ENCODE results near the gene FBN2. TPM values are rescaled to one million over a fixed set of nuclear protein-coding genes. Genes with fewer than 3 reads are reported as not detected.
A peak's percentile ranks its signal among the peaks of the same experiment; 100 is the strongest.

FBN2 gene
- polyA plus RNA-seq, 1 donor from 2014 or later = 1.6 TPM

DNA sequence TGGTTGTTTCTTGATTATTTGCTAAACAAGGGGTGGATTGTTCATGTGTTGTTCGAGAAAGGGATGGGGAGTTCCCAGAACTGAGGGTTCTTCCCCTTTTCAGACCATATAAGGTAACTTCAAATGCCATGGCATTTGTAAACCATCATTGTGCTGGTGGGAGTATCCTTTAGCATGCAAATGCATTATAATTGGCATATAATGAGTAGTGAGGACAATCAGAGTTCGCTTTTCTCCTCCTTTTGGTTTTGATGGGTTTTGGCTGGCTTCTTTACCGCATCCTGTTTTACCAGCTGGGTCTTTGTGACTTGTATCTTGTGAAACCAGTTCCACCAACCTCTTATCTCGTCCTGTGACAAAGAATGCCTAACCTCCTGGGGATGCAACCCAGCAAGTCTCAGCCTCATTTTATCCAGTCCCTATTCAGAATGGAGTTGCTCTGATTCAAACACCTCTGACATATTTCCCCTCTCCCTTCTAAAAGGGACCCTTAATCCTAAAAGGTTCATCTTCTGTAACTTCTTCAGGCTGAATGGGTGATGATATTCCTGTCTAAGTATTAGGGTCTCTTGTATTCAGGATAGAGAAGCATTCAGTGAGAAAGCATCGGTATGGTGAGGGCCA lies 8.7 kb upstream of the FBN2 start:
- H3K4me2 ChIP-seq (ENCODE audit: low read length) = no peak overlapping the region
- no peak overlapping the region for H3K4me3 ChIP-seq (ENCODE audit: low read length)
- H3K9me3 ChIP-seq (ENCODE audit: low read length) = no peaks in the 10 kb centered on the region
- no peak overlapping the region for H3K27ac ChIP-seq (ENCODE audit: low read length)
- H3K27me3 ChIP-seq (ENCODE audit: insufficient read depth, low read depth, low read length) = no peaks in the 10 kb centered on the region
- TF ChIP-seq EP300 (conservative IDR thresholded peaks at IDR 0.05; ENCODE audit: poor library complexity, severe bottlenecking) = no peak
- no peak for TF ChIP-seq SMC3 (conservative IDR thresholded peaks at IDR 0.05; ENCODE audit: poor library complexity)
- TF ChIP-seq MXI1 (conservative IDR thresholded peaks at IDR 0.05; ENCODE audit: poor library complexity, severe bottlenecking) = no peak
- no peak for TF ChIP-seq RAD21 (conservative IDR thresholded peaks at IDR 0.05)
- no peak for TF ChIP-seq REST (IDR thresholded peaks at IDR 0.05; ENCODE audit: borderline replicate concordance)
- TF ChIP-seq, protein P1, sequence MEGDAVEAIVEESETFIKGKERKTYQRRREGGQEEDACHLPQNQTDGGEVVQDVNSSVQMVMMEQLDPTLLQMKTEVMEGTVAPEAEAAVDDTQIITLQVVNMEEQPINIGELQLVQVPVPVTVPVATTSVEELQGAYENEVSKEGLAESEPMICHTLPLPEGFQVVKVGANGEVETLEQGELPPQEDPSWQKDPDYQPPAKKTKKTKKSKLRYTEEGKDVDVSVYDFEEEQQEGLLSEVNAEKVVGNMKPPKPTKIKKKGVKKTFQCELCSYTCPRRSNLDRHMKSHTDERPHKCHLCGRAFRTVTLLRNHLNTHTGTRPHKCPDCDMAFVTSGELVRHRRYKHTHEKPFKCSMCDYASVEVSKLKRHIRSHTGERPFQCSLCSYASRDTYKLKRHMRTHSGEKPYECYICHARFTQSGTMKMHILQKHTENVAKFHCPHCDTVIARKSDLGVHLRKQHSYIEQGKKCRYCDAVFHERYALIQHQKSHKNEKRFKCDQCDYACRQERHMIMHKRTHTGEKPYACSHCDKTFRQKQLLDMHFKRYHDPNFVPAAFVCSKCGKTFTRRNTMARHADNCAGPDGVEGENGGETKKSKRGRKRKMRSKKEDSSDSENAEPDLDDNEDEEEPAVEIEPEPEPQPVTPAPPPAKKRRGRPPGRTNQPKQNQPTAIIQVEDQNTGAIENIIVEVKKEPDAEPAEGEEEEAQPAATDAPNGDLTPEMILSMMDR (IDR thresholded peaks at IDR 0.05; ENCODE audit: poor library complexity, severe bottlenecking) = no peak
- no peak for TF ChIP-seq POLR2AphosphoS5 (IDR thresholded peaks at IDR 0.05)
- no peak for TF ChIP-seq EZH2 (IDR thresholded peaks at IDR 0.05; ENCODE audit: borderline replicate concordance, insufficient read depth, low read length, poor library complexity, severe bottlenecking)
- TF ChIP-seq TAF1 (IDR thresholded peaks at IDR 0.05; ENCODE audit: low read depth) = no peak
- no peaks in the 10 kb centered on the region for H3K36me3 ChIP-seq (ENCODE audit: insufficient read depth, low read length)
- H3K79me2 ChIP-seq (replicated peaks; ENCODE audit: insufficient read depth, low read length) = no peaks in the 10 kb centered on the region
- H3F3A ChIP-seq (ENCODE audit: insufficient read depth, low read length, poor library complexity, severe bottlenecking) = no peaks in the 10 kb centered on the region
- H3K9me2 ChIP-seq (ENCODE audit: insufficient read depth, low read length) = no peaks in the 10 kb centered on the region
- H4K20me1 ChIP-seq (ENCODE audit: insufficient read depth) = no peaks in the 10 kb centered on the region
- H2AFZ ChIP-seq (ENCODE audit: low read depth, low read length) = no peak overlapping the region
- H3K9ac ChIP-seq (ENCODE audit: low read length) = no peak overlapping the region

DNA sequence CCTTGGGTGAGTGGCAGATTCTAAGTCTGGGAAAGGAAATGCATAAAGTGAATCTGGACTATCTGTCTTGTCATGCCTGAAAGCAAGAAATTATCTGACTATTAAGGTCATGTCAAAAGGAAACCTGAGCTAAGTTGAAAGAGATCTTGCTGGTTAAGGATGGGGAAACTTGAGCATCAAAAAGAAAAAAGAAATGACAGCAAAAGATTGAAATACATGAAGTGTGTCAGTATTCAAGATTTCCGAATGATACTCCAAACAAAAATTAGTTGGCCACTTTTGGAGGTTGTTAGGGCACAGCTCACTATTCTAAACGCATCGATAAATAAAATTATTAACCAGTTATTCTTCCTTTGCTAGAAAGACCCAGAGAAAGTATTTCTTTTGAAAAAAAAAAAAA lies 3.3 kb upstream of the FBN2 start:
- H3K27ac ChIP-seq (ENCODE audit: low read length) = no peak overlapping the region
- TF ChIP-seq REST (IDR thresholded peaks at IDR 0.05; ENCODE audit: borderline replicate concordance) (no peak), RAD21 (conservative IDR thresholded peaks at IDR 0.05) (no peak), SMC3 (conservative IDR thresholded peaks at IDR 0.05; ENCODE audit: poor library complexity) (no peak), EZH2 (IDR thresholded peaks at IDR 0.05; ENCODE audit: borderline replicate concordance, insufficient read depth, low read length, poor library complexity, severe bottlenecking) (no peak), POLR2AphosphoS5 (IDR thresholded peaks at IDR 0.05) (peak; percentile 27), MXI1 (conservative IDR thresholded peaks at IDR 0.05; ENCODE audit: poor library complexity, severe bottlenecking) (no peak), EP300 (conservative IDR thresholded peaks at IDR 0.05; ENCODE audit: poor library complexity, severe bottlenecking) (peak; percentile 91)
- no peak overlapping the region for H3K9ac ChIP-seq (ENCODE audit: low read length)
- no peak overlapping the region for H2AFZ ChIP-seq (ENCODE audit: low read depth, low read length)
- H3F3A ChIP-seq (ENCODE audit: insufficient read depth, low read length, poor library complexity, severe bottlenecking) = no peaks in the 10 kb centered on the region
- H3K79me2 ChIP-seq (replicated peaks; ENCODE audit: insufficient read depth, low read length) = no peaks in the 10 kb centered on the region
- H3K9me2 ChIP-seq (ENCODE audit: insufficient read depth, low read length) = no peaks in the 10 kb centered on the region
- no peaks in the 10 kb centered on the region for H4K20me1 ChIP-seq (ENCODE audit: insufficient read depth)
- no peaks in the 10 kb centered on the region for H3K36me3 ChIP-seq (ENCODE audit: insufficient read depth, low read length)
- H3K9me3 ChIP-seq (ENCODE audit: low read length) = no peaks in the 10 kb centered on the region
- H3K27me3 ChIP-seq (ENCODE audit: insufficient read depth, low read depth, low read length) = peaks cover 31% of the 10 kb centered on the region
- H3K4me2 ChIP-seq (ENCODE audit: low read length) = no peak overlapping the region
- no peak overlapping the region for H3K4me3 ChIP-seq (ENCODE audit: low read length)
